NCI-H446 (cell line): Measurements from ENCODE around the gene CUBN.

Experiments
- DNase-seq, 2 experiments: peaks; one replicate each; lab custom pipeline; 2025; lab: John Stamatoyannopoulos, UW

Gene CUBN

DNA sequence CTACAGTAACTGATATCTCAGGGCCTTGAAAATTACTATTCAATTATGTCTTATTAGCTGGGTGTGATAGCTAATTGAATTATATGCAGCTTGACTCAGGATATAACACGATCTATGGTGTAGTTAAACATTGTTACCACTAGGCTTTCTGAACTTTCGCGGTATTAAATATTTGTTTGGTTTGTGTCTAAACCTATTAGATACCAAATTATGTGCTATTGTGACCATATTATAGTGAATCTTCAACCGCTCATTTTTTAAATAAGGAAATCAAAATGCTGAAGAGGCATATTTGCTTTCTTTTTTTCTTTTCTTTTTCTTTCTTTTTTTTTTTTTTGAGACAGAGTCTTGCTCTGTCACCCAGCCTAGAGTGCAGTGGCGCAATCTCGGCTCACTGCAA lies 213.1 kb downstream of the CUBN start:
- no peak for DNase-seq

DNA sequence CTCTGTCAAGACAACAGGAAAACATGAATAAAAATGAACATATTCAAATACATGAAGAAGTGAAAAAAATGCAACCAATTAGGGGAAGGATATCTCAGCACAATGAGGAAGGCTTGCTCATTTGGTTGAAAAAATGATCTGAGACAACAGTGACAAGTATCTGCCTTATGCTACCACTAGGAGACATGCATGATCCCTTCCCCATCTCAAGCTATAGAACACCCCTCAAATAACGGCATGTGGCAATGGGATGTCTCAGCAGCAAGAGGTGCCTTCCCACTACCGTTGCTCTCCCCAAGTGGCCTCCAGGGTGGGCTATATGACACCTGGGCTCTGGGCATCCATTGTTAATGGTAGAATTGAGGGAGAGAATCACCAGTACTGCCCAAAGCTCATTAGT lies 214.3 kb downstream of the CUBN start:
- no peak for DNase-seq

DNA sequence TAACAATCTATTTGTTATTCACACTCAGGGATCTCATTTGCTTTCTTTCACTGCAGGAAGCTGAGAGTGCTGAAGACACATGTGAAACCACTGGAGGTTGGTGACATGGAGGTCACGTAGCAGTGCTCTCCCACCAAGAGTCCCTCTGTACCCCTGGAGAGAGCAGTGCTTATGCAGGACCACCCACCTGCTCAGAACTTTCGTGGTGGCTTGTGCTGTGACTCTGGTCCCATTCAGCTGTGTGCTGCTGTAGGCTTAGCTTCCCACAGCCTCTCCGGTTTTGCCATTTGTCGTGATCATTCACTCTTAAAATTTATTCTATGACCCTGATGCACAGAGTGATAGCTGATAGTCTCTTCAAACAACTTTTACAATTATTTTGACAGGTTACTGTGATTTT lies 216.3 kb downstream of the CUBN start:
- no peak for DNase-seq

DNA sequence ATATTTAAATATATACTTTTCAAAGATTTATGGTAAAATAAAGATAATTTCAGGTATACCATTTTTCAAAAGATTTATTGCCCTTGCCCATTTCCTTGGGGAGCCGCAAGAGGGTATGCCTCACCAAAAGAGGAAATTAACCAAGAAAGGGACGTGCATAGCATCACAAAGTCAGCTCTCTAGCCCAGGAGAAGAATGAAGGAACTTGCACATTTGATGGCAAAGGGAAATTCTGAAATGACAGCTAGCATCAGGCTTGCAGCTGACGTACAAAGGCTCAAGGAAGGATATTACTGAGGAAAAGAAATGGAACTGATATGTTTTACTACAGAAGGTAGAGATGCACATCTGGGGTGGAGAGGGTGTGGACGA lies 218.8 kb downstream of the CUBN start:
- no peak for DNase-seq

DNA sequence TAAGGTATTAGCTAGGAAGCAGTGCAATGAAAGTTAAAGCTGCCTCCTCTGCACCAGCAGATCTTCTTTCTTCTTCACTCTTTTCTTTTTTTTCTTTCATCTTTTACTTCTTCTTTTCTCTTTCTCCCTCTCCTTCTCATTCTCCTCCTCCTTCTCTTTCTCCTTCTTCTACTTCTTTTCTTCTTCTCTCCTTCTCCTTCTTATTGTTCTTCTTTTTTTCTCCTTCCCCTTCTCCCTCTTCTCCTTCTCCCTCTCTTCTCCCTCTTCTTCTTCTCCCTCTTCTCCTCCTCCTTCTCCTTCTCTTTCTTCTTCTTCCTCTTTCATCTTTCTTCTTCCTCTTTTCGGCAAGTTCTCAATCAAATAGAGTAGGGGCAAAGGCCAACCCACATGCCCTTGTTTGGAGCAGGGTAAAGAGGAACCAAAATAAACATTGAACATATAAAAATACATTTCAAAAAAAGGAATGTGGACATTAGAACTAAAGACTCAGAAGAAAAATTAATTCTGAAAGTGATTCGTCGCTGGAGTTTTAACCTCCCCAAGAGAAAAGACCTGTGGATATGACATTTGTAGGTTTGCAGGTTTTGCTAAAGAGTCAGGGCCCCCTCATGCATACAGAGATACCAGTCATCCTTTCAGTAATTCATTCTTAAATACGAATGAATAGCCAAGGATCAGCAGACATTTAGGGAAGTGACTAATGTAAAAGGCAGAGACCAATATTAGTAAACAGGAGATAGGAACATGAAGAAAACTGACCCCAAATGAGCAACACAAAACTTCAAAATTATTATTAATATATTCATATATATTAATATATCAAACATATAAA lies 219.4 kb downstream of the CUBN start:
- DNase-seq = no peak

DNA sequence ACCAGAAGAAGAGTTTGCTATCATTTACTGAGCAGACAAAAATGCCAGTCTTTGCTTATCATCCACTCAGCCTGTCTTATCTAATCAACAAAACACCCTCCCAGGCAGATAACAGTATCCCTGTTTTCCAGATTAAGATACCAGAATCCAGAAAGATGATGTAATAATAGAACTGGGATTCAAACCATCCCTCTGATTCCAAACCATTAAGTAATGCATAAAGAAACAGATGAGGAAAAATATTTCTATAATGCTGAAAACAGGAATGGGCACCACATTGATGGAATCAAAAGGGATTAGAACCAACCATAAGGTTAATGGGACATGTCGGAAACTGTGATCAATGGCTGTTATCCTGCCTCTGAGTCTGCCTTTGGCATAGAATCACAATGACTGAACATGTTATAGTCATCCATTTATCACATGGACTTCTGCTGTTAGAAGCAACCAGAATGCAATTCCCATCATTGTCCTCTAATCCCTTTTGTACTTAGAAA lies 220.3 kb downstream of the CUBN start:
- no peak for DNase-seq

DNA sequence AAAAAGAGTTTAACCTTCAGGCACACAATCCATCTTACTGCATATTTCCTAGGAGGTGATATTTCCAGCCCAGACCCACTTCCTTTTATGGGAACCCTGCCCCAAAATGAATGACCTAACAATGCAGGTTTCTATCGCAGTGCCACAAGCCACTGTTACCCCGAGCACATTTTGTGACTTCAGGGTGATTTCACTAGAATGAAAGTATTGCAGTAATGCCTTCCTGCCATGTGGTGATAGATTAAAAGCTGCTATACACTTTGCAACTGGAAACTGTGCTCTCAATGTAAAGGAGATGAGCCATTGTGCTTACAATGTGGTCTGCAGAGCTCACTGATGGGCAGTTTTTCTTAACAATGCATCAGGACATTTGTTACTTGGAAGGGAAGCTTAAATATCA lies 221.9 kb downstream of the CUBN start:
- DNase-seq = no peak

DNA sequence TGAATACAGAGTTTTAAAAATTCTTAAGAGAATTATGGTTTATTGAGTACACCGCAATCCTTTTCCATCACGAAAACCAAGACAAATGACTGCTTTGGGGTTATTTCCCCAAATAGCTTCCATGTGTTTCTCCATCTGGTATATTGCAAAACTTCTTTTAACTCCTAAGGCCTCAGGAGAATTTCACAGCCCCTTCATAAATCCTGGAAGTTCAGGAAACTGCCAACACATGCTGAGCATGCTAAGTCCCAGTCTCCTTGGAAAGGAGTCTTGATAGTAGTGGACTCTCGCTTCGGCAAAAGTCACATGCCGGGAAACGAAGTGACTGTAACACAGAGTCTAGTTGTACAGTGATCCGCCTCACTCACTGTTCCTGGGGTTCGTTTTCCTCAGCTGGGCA lies 224.3 kb downstream of the CUBN start:
- no peak for DNase-seq

DNA sequence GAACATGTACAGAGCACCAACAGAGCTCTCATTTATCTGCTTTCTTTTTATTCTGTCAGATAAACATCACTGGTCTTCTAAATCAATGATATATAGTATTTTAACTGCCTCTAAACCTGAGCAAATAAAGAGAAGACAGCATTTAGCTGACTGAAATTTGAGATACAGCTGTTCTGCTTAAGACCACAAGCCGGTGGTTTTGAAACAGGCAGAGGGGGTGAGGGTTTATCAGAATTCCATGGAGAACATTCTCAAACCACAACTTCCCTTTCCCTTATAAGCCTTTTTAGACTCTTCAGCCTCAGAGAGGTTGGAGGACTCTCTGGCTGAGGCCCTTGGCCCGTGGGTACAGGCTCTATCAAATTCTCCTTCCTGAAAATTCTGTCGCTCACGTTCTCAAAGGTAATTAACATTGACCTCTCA lies 225.0 kb downstream of the CUBN start:
- no peak for DNase-seq

DNA sequence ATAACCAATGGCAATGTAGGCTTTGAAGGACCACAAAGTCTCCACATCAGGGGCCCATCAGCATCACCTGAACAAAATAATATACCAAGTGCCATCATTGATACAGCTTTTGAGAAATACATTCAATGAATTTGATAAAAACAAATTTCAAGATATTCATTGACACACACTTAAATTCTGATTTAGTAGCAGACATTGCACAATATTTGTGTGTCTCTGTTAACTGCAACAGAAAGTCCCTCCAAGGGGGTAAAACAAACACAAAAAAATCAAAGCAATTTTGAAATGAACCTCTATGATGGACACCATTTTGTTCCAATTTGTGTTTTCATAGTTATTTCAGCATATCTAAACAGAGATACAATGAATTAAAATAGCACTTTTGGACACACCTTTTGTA lies 225.6 kb downstream of the CUBN start:
- no peak for DNase-seq

DNA sequence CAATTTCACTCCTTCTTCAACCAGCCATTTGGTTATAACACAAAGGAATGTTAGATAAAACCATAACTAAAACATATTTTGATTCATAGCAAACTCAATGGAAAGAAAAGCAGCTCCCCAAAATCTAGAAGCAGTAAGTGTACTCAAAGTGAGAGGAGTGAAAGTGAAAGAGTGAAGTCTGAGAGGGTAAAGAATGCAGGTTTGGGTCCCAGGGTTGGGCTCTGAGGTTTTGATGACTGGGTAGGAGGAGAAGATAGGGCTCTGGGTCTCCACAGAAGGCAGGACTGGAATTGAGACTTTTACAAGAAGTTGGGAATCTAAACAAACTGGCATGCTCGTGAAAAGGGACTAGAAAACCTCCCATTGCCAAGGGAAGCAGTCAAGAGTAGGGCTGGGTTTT lies 227.0 kb downstream of the CUBN start:
- DNase-seq = no peak

DNA sequence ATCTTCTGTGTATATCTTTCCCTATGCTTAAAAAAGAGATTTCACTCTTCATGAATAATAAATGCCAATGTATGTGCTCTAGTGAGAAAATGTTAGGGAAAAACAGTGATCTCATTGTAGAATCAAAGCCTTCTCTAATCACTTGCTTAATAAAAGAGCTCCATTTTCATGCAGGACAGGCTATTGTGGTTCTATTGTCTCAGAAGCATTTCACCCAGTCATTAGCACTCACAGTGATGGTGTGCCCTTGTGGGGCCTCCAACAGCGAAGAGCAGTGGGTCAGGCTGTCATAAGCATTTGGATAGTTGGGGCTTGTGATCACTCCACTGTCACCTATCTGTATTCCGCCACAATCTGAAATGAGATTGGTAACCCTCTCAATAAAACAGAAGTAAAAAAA lies 228.5 kb downstream of the CUBN start:
- no peak for DNase-seq

DNA sequence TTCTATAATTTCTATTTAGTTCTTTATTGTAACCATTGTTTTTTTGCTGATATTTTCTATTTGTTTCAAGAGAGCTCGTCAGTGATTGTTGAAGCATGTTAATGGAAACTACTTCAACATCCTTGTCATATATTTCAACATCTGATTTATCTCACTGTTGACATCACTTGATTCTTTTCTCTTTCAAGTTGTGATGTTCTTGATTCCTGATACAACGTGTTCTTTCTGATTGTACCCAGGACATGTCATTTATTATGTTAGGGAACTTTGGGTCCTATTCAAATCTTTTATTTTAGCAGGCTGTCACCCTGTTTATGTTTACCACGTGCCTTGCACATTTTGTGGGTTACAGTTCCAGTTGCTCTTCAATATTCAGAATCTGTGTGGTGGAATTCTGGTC lies 232.6 kb downstream of the CUBN start:
- no peak for DNase-seq

DNA sequence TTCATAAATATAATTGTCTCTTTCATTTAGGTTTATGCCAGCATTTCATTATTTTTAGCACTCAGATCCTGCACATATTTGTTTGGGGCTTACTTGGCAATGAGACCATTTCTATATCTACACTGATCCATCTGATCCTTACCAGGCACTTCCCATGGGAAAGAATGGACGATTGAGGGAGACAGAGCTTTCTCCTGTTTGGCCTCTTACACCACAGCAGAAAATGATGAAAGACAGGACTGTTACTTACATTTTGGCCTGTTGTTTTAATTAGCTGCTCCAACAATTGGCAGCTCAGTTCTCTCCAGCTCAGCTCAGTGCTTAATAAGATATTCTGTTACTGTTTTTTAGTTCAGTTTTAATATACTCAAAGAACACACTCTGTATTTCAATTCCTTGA lies 234.8 kb downstream of the CUBN start:
- DNase-seq = no peak

DNA sequence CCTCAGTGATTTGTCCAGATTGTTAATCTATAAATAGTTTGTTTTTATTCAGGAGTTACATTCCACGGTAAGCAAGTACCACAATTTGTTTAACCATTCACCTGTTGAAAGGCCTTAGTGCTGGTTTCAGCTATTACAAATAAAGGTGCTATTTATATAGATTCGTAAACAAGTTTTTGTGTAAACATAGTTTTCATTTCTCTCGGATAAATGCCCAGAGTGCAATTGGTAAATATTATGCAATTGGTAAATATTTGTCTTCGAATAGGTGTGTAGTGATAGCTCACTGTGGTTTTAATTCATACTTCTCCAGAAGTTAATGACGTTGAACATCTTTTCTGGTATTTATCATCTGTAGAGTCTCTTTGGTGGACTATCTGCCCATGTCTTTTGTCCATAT lies 235.9 kb downstream of the CUBN start:
- DNase-seq = no peak

DNA sequence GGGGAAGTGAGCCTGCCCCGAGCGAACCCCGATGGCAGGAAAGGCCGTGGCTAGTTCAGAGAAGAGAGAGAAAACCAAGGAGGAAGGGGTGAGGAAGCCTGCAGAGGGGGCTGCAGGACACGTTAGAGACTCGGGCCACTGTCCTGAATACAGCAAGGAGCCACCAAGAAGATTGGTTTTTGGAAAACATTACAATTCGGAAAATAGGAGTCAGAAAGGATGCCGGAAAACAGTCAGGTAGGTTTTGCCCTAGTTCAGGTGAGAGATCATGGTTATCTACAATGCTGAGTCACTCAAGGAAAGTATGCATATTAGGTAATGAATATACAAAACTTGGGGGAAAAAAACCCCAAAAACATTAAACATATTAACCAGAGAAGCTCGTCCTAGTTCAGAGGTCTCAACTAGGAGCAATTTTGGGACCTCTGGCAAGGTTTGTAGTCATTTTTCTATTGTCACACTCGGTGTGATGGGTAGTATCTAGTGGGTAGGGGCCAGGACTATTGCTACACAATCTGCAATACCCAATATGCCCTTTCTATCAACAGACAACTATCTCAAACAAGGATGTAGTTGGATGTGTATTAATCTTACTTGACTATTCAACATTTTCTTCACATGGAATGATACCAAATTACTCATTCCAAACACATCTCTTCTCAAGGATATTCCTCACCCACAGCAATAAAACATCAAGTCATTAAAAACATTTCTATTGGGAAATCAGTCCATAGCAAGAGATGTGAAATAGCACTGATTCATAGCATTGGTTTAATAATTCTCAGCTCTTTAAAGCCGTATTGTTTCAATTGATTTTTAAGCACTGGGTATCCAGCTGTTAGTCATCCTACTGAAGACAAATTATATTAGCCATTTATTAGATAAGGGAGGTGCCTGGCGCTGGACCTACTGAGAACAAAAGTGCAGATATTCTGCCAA lies 238.0 kb downstream of the CUBN start:
- peak in 1 of 2 experiments; percentile 17 for DNase-seq

DNA sequence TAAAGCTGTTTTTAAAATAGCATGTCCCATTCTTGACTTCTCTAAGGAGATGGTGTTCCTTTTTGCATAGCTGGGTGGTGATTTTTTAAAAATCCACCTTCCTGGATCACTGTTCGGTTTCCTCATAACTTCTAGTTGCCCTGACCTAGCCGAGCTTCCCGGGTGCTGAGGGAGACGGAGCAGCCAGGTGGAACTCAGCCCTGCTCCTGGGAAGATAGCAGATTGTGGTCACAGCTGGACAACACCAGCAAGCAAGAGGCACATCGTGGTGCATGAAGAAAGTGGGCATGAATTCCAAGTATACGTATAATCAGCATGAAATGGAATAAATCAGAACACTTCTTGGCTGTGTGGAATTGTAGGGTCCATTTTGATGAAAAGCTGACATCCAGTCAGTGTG lies 238.9 kb downstream of the CUBN start:
- no peak for DNase-seq

DNA sequence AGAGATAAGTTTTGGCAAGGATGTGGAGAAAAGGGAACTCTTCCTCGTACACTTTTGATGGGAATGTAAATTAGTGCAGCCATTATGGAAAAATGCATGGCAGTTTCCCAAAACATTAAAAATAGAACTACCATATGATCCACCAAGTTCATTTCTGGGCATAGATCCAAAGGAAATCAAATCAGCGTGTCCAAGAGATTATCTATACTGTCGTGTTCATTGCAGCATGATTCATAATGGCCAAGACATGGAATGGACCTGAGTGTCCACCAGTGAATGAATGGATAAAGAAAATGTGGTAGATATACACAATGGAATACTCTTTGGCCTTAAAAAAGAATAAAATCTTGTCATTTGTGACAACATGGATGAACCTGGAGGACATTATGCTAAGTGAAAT lies 242.0 kb downstream of the CUBN start:
- peak in 1 of 2 experiments; percentile 22 for DNase-seq

DNA sequence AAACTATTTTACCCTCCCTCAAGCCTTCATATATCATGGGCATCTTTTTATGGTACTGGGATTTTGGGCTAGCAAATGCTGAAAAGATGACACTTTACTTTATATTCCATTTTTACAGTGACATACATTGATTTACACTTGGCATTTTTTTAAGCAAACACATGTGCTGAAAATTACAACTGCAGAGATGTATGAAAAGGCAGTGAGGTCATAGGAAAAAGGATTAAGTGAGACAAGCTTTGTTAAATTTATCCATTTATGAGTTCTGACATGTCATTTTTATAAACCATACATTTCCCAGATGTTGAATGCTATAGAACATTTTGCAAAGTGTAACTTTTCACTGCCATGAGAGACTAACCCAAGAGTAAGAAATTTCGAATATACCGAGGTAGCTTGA lies 243.6 kb downstream of the CUBN start:
- no peak for DNase-seq

DNA sequence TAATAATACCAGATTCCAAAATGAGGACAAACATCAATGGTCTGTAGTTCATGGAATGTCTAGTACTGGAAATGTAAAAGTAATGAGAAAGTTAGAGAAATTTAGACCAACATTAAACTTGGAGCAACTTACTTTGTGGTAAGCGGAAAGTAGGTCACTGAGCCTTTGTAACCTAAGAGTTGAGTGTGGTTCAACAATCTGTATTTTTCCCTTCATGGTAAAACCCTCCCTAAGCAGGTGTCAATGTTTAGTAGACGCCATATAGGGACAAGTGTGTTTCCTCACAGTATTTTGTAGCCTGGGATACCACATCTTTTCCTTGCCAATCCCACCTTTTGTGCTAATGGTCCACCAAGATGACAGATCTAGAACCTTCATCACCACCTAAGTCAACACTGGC lies 245.1 kb downstream of the CUBN start:
- DNase-seq = no peak

DNA sequence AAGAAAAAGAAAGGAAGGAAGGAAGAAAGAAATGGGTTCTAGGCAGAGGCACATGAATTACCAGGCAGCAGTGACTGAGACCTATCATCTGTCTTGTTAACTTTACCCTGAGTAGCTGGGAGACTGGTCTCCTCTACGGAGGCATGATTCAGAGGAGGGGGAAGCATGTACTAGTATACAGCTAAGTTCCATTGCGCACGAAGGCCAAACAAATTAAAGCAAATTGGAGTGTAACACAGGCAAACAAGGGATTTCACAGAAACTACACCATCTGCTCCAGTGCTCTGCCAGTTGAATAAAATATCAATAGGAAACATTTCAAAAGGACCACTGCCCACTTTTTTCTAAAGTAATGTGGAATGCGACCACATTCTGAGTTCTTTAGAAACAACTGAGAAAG lies 246.5 kb downstream of the CUBN start:
- no peak for DNase-seq

DNA sequence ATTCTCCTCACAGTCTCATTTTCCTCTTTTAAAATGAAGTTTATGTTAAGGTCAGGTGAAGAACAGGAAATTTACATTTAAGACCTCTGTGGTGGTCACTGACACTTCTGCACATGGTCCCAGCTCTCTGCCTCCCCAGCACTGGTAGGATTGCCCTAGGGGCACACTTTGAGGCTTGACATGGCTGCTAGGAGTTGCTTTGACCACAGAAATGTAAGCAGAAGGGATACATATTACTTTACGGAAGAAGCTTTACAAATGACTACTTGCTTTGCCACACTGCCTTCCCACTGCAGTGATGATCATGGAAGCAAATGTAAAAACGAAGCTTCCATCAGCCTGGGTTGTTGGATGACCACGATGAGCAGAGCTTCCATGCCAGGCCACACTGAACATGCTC lies 259.3 kb downstream of the CUBN start:
- no peak for DNase-seq

DNA sequence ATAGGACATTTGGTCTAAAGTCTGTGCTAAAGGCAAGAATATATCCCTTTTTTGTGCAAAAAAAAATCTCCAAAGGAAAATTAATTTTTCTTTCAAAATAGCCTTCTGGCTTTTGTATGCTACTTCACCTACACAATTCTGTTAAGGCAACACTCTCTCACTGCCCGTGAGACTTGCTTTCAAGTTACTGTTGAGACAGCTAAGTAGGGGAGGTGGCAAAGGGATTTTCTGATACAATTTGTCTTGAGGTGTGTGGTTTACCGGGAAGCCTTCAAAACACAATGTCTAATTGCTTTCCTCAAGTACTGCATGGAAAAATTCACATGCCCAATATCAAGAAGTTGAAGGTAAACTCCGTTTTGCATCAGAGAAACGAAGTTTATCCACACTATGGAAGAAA lies 261.6 kb downstream of the CUBN start:
- no peak for DNase-seq
